ENCODE results near the gene IL16.
"Not testable (repeated sequence)": the region's sequence is repeated elsewhere in the genome, so short reads cannot be mapped to it uniquely, and the experiment has no call there.

Gene IL16

DNA sequence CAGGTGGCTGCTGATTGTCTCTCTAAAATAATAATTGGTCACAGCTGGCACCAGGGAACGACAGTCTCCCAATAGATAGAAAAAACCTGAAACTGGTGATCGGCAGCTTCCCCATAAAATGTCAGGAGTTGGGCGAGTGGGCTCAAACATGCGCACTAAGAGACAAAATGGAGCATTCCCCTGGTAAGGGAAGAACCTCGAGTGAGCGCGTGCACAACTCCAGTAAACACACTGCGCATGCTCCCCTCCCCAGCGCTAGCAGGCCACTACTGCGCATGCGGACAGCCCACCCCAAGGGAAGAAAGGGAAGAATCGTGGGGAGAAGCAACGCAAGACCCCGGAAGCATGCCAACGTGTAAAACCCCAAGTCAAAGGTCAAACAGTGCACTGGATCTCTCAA lies 134.9 kb downstream of the IL16 start:
- no peak for TF ChIP-seq ZNF274 (IDR thresholded peaks at IDR 0.05; ENCODE audit: low read depth, low read length)
- no peak overlapping the region for H3K4me3 ChIP-seq (ENCODE audit: low read length)

DNA sequence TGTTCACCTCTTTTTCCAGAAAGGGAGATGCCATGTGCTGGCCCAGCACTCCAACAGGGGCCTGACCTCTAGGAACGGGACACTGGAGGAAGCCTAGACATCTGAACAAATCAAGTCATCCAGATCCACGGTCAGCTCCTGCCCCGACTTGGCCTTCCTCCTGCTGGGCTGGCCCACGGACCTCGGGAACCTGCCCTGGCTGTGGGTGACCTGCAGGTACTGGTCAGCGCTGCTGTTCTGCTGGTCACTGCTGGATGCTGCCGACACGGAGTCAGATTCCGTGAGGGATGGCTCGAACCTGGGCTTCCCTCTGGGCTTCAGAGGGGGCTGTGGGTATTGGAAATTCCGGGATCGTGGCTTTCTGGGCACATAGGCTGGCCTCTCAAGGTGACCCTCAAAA lies 135.6 kb downstream of the IL16 start:
- no peak for TF ChIP-seq ZNF274 (IDR thresholded peaks at IDR 0.05; ENCODE audit: low read depth, low read length)
- no peak overlapping the region for H3K4me3 ChIP-seq (ENCODE audit: low read length)

DNA sequence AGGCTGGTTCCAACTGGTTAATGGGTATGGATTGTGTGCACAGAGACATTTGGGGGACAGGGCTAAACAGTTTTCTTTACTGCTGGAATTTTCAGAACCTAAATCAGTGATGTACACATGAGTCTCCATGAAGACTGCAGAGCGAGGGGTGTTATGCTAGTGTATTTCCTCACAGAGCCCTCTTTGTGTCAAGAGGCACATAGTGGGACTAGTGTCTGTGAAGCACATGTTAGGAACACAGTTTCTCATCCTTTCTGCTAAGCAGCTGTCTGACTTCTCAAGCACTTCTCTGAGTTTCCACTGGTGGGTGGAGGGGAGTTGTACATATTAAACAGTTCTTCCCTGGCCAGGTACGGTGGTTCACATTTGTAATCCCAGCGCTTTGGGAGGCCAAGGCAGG lies 136.7 kb downstream of the IL16 start:
- H3K4me3 ChIP-seq (ENCODE audit: low read length), result no peak overlapping the region
- no peak for TF ChIP-seq ZNF274 (IDR thresholded peaks at IDR 0.05; ENCODE audit: low read depth, low read length)

DNA sequence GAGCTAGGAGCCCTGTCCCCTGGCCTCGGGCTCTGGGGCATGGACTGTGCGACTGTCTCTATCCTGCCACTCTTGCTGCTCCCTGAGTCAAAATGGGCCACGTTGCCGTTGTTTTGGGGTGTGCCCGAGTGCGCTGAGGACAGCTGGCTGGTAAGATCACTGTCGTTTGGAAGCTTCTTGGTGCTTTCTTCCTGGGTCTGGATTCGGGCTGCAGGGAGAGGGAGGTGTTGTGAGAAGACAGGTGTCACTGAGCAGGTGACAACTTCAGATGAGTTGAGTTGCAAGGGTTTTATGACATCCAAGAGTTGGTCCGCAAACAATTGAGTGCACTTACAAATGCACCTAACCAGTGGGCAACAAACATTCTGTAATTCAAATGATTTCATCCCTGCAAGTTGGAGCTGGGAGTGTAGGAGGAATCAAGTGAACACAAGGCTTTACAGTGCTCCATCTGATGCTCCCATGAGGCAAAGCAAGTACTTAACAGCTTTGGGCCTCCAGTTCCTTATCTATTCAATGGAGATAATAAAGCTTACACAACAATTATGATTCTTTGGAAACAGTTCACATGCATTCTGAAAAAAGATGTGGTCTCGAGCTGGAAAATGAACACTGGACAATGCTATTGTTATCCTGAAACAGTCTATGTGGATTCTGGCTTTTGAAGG lies 138.2 kb downstream of the IL16 start:
- TF ChIP-seq ZNF274 (IDR thresholded peaks at IDR 0.05; ENCODE audit: low read depth, low read length), result no peak
- H3K4me3 ChIP-seq (ENCODE audit: low read length), result no peak overlapping the region

DNA sequence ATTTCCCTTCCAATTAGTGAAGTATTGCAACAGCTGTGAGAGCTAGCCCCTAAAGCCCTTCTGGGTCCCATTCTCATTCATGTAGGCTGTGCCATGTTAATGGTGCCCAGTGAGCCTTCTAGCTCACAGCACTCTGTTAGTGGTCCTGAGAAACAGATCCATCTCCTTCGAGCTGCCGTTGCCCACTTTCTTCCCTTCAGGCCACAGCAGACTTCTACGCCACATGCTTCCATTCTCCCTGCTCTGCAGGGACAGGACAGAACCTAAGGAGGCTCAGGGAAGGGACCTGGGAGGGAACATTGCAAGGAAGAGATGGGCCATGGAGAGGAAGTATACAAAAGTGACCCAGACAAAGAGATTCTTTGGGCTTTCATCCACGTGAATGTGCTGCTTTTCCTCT lies 139.0 kb downstream of the IL16 start:
- TF ChIP-seq ZNF274 (IDR thresholded peaks at IDR 0.05; ENCODE audit: low read depth, low read length), result no peak
- H3K4me3 ChIP-seq (ENCODE audit: low read length), result no peak overlapping the region

DNA sequence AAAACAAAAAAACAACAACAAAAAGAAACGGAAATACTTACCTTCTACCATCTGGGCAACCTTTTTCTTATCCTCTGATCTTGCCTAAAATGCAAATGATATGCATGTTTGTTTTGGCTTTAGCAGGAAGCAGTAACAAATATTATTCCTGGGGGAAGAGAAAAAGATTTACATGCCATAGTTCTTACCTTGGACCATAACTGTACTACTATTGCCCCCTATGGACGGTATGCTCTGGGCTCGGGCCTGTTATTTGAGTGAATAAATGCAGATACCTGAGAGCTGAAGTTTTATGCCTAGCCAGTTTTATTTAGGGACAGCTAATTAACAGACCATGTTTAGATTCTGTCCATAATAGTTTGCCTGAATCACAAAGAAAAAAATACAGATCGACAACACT lies 139.9 kb downstream of the IL16 start:
- TF ChIP-seq ZNF274 (IDR thresholded peaks at IDR 0.05; ENCODE audit: low read depth, low read length), result no peak
- no peak overlapping the region for H3K4me3 ChIP-seq (ENCODE audit: low read length)

DNA sequence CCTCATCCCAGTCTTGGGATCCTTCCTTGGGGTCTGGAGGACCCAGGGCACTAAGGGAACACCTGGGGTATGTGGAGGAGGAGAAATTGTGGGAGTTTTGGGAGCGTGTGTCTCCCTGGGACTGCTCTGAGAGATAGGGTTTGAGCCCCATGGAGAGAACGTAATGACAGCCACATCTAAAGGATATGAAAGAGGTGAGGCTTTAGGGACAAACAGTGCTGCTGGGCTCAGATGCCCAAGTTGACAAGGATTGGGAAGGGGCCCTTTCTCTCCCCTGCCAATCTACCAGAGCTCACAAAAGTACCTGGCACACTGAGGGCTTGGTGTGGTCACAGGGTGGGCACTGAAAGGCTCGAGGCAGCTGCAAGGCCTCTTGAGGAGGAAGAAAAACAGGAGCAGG lies 140.6 kb downstream of the IL16 start:
- no peak overlapping the region for H3K4me3 ChIP-seq (ENCODE audit: low read length)
- no peak for TF ChIP-seq ZNF274 (IDR thresholded peaks at IDR 0.05; ENCODE audit: low read depth, low read length)

DNA sequence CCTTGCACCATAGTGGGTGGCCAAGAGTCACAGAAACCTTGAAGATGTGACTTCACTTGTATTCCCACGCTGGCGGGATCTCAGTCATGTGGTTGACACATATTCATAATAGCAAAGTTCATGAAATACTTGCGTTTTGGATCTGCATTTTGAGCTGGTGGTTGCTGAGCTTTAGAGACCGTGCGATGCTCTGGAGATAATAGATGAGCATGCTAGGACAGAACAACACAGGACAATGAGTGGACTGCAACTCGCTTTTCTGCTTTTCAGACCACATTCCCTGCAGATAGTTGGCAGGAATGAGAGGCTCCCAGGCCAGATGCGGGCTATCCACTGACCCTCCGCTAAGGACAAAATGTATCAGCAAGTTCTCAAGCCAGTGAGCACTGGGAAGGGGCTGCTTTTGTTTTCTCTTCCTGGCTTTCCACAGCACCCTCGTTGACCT lies 141.1 kb downstream of the IL16 start:
- no peak overlapping the region for H3K4me3 ChIP-seq (ENCODE audit: low read length)
- TF ChIP-seq ZNF274 (IDR thresholded peaks at IDR 0.05; ENCODE audit: low read depth, low read length), result no peak

DNA sequence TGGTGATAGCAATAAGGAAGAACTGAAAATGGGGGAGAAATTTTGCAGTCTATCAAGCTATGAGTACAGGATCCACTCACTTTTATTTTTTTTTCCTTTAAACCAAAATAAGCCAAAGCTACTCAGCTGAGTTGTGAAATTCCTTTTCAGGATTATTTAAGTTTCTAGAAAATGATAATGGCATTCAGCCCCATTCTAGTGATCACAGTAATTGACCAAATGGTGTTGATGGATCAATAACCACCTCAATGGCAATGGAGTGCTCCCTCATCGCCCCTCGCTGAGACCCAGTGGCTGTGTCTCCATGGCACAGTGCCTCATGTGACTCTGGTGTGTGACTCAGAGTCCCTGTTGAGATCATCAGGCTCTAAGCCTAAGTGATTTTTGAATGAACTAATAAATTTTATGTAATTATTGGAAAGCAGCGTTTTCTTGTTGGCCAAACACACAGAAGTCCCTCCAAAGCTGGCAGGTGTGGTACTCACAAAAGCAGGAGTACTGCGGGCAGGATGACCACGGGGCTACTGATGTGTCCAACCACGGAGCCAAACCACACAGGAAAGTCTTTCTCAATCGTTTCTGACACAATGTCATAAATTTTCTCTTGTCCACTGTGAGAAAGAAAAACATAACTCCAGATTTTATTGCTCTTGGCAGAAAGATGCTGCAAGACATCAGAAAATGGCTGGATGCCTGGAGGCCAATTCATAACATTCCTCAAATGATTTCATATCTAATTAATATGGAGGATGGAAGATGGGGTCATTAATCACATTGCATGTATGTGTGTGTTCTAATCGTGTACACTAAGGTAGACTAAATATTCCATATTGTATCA lies 141.7 kb downstream of the IL16 start:
- H3K4me3 ChIP-seq (ENCODE audit: low read length), result no peak overlapping the region
- no peak for TF ChIP-seq ZNF274 (IDR thresholded peaks at IDR 0.05; ENCODE audit: low read depth, low read length)

DNA sequence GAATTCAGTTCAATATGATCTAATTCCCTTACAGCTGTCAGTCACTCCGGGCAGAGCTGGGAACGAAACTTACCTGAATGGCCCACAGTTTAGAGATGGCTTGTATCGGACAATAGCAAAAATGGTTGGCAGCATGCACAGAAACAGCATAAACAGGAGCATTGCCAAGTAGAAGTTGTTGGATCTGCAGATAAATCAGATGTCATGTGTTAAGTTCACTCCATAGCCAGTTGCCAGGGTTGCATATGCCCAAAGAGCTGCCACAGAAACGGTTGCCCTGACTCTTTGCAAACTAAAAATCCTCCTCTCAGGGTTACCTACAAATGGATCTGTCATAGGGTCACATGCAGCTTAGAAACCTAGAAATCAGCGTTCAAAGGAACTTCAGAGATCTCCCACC lies 142.6 kb downstream of the IL16 start:
- TF ChIP-seq ZNF274 (IDR thresholded peaks at IDR 0.05; ENCODE audit: low read depth, low read length), result no peak
- no peak overlapping the region for H3K4me3 ChIP-seq (ENCODE audit: low read length)

DNA sequence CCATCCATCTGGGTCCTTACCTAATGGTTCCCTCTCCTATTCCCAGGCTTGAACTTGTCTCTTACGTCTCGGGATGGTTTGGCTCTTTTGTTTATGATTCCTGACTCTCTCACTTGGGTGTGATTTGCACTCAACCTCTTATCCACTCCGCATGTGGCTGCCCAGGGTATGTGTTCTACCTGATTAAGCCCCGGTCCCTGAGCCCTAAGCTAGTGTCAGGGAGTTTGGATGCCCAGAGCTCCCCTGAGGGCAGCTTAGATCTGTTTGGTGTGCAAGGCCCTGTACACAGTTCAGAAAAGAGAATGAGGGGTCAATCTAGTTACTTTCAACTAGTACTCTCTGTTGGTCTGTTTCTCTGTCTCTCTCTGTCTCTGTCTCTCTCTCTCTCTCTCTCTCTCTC lies 143.2 kb downstream of the IL16 start:
- no peak for TF ChIP-seq ZNF274 (IDR thresholded peaks at IDR 0.05; ENCODE audit: low read depth, low read length)
- H3K4me3 ChIP-seq (ENCODE audit: low read length), result no peak overlapping the region

DNA sequence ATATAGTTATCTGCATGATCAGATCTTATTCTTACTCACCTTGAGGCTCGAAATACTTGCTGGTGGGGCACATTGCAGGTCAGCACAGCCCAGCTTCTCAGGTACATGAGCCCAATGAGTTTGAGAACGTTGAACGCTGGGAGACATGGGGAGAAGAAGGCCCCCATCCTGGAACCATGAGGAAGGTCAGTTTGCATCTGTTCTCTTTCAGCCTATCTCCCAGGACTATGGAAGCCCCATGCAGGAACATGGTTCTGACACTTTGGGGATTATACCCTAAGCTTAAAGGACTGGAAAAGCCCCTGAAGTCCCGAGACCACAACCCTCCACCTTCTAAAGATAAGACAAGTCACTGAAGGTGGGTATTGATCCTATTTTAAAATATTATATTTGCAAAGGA lies 144.7 kb downstream of the IL16 start:
- no peak for TF ChIP-seq ZNF274 (IDR thresholded peaks at IDR 0.05; ENCODE audit: low read depth, low read length)
- no peak overlapping the region for H3K4me3 ChIP-seq (ENCODE audit: low read length)

DNA sequence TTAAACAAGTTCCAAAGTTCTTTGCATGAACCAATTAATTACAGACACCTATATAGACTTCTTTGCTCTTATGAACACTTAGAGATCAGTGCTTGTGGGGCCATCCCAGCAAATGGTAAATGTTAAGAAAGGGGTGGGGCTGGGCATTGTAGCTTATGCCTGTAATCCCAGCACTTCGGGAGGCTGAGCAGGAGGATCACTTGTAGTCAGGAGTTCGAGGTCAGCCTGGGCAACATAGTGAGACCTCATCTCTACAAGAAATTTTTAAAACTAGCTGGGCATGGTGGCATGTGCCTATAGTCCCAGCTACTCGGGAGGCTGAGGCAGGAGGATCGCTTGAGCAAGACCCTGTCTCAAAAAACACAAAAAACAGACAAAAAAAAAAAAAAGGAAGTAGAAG lies 146.7 kb downstream of the IL16 start:
- H3K4me3 ChIP-seq (ENCODE audit: low read length), result no peak overlapping the region
- TF ChIP-seq ZNF274 (IDR thresholded peaks at IDR 0.05; ENCODE audit: low read depth, low read length), result no peak

DNA sequence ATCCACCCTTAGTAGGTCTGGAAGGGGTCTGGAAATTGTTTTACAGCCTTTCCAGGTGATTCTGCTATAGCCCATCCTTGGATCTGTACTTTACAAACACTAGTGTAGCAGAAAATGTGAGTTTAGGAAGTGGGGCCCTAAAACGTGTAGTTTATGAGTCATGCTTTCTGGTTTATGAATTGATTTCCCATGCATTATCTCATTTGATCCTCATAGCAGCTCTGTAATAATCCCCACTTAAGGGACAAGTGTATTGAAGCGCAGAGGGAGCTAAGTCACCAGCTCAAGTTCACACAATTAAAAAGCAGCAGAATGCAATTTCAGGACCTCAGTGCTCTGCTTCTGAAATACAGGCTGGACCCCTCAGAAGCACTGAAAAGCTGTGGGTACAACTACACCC lies 149.9 kb downstream of the IL16 start:
- TF ChIP-seq ZNF274 (IDR thresholded peaks at IDR 0.05; ENCODE audit: low read depth, low read length), result no peak
- H3K4me3 ChIP-seq (ENCODE audit: low read length), result no peak overlapping the region

DNA sequence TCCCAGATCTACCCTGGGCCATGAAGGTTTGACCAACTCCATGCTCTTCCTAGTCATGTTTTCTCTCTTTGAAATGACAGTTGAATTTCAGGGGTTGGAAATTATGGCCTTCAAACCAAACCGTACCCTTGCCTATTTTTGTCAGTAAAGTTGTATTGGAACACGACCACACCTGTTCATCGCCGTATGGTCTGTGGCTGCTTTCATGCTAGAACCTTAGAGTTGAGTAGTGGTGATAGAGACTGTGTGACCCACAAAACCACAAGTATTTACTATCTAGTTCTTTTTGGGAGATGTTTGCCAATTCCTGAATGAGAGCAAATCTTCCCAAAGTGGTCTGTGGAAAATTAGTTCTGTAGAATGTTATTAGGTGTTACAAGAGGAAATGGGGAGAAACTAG lies 151.2 kb downstream of the IL16 start:
- no peak for TF ChIP-seq ZNF274 (IDR thresholded peaks at IDR 0.05; ENCODE audit: low read depth, low read length)
- H3K4me3 ChIP-seq (ENCODE audit: low read length), result no peak overlapping the region

DNA sequence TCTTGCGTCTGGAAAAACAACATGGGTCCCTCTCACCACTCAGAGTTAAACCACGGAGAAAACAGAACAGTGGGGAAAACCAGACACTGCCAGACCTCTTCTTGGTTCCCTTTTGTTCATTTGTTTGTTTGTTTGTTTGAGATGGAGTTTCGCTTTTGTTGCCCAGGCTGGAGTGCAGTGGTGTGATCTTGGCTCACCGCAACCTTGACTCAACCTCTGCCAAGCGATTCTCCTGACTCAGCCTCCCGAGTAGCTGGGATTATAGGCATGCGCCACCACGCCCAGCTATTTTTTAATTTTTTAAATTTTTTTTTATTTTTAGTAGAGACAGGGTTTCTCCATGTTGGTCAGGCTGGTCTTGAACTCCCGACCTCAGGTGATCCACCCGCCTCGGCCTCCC lies 152.0 kb downstream of the IL16 start:
- not testable (repeated sequence) for H3K4me3 ChIP-seq (ENCODE audit: low read length)
